ENCODE data around the gene RPS6KA5. TPM values are rescaled to one million over a fixed set of nuclear protein-coding genes. Genes with fewer than 3 reads are reported as not detected.
A peak's percentile ranks its signal among the peaks of the same experiment; 100 is the strongest.

The RPS6KA5 gene
- total RNA-seq, 1 donor from 2014 or later = 12.8 TPM

GRCh38 chr14:91055016-91055415 is 5.4 kb downstream of the RPS6KA5 start:
- H3K4me1 Mint-ChIP-seq = peaks cover 15% of the 10 kb centered on the region
- no peaks in the 10 kb centered on the region for H3K36me3 Mint-ChIP-seq
- H3K9me3 Mint-ChIP-seq = peaks cover 3% of the 10 kb centered on the region
- no peak for TF ChIP-seq CTCF (IDR thresholded peaks at IDR 0.05; ENCODE audit: unreplicated experiment)
- no peak for DNase-seq (ENCODE audit: low spot score in 2 of 2, unreplicated experiment in 2 of 2)
- H3K4me3 Mint-ChIP-seq = no peak overlapping the region
- no peak overlapping the region for H3K27ac Mint-ChIP-seq
- H3K27me3 Mint-ChIP-seq (ENCODE audit: low read depth) = no peaks in the 10 kb centered on the region

- peaks cover 3% of the 10 kb centered on the region for H3K9me3 Mint-ChIP-seq
- H3K27ac Mint-ChIP-seq = peak overlapping the region; percentile 62
- no peak for TF ChIP-seq CTCF (IDR thresholded peaks at IDR 0.05; ENCODE audit: unreplicated experiment)
- H3K27me3 Mint-ChIP-seq (ENCODE audit: low read depth) = no peaks in the 10 kb centered on the region
- H3K4me3 Mint-ChIP-seq = no peak overlapping the region
- peaks cover 9% of the 10 kb centered on the region for H3K4me1 Mint-ChIP-seq
- H3K36me3 Mint-ChIP-seq = no peaks in the 10 kb centered on the region
- no peak for DNase-seq (ENCODE audit: low spot score in 2 of 2, unreplicated experiment in 2 of 2)
Observed at GRCh38 chr14:91048676-91049075, 11.8 kb downstream of the RPS6KA5 start.

- TF ChIP-seq CTCF (IDR thresholded peaks at IDR 0.05; ENCODE audit: unreplicated experiment) = no peak
- Mint-ChIP-seq H3K27me3 (ENCODE audit: low read depth) (no peaks in the 10 kb centered on the region), H3K27ac (peak overlapping the region; percentile 62), H3K4me1 (peaks cover 9% of the 10 kb centered on the region), H3K9me3 (peaks cover 3% of the 10 kb centered on the region), H3K36me3 (no peaks in the 10 kb centered on the region), H3K4me3 (no peak overlapping the region)
- DNase-seq (ENCODE audit: low spot score in 2 of 2, unreplicated experiment in 2 of 2) = no peak
Observed at GRCh38 chr14:91048265-91048664, 12.2 kb downstream of the RPS6KA5 start.

GRCh38 chr14:91047174-91047753 is 13.2 kb downstream of the RPS6KA5 start:
- H3K36me3 Mint-ChIP-seq = no peaks in the 10 kb centered on the region
- no peaks in the 10 kb centered on the region for H3K27me3 Mint-ChIP-seq (ENCODE audit: low read depth)
- DNase-seq (ENCODE audit: low spot score in 2 of 2, unreplicated experiment in 2 of 2) = no peak
- H3K4me3 Mint-ChIP-seq = no peak overlapping the region
- no peaks in the 10 kb centered on the region for H3K9me3 Mint-ChIP-seq
- TF ChIP-seq CTCF (IDR thresholded peaks at IDR 0.05; ENCODE audit: unreplicated experiment) = no peak
- peaks cover 9% of the 10 kb centered on the region for H3K4me1 Mint-ChIP-seq
- no peak overlapping the region for H3K27ac Mint-ChIP-seq

GRCh38 chr14:91046488-91047072 is 13.9 kb downstream of the RPS6KA5 start:
- DNase-seq (ENCODE audit: low spot score in 2 of 2, unreplicated experiment in 2 of 2) = no peak
- Mint-ChIP-seq H3K27me3 (ENCODE audit: low read depth) (no peaks in the 10 kb centered on the region), H3K9me3 (no peaks in the 10 kb centered on the region), H3K27ac (no peak overlapping the region), H3K4me3 (no peak overlapping the region), H3K36me3 (no peaks in the 10 kb centered on the region), H3K4me1 (peaks cover 9% of the 10 kb centered on the region)
- TF ChIP-seq CTCF (IDR thresholded peaks at IDR 0.05; ENCODE audit: unreplicated experiment) = no peak
